ENCODE data around the gene IL25. TPM values are rescaled to one million over a fixed set of nuclear protein-coding genes. Genes with fewer than 3 reads are reported as not detected.

Gene IL25
- total and polyA plus RNA-seq, 2 experiments from 2014 or later = not detected

GRCh38 chr14:23362200-23362599 is 10.4 kb upstream of the IL25 start:
- peak overlapping the region; percentile 85 for H3K27ac ChIP-seq
- 15 to 26% methylated on average over 3 of the region's 3 CpGs for WGBS, 2 experiments (ENCODE audit: low coverage in 1 of 2, low lambda C conversion rate in 2 of 2, missing lambda C conversion rate in 2 of 2)

GRCh38 chr14:23364164-23365035 is 8.2 kb upstream of the IL25 start:
- peak; percentile 71 for DNase-seq
- peak overlapping the region; percentile 76 for H2AFZ ChIP-seq
- H3K9ac ChIP-seq = peak overlapping the region; percentile 95
- no peaks in the 10 kb centered on the region for H3K27me3 ChIP-seq (replicated peaks; ENCODE audit: insufficient read depth)
- H3K9me3 ChIP-seq (ENCODE audit: low read depth) = no peaks in the 10 kb centered on the region
- H3K4me3 ChIP-seq = peak overlapping the region; percentile 85
- peak overlapping the region; percentile 96 for H3K4me2 ChIP-seq (ENCODE audit: unreplicated experiment)
- in situ Hi-C loops (cut with MboI) = no loop called here
- TF ChIP-seq EZH2 (IDR thresholded peaks at IDR 0.05; ENCODE audit: insufficient read depth, poor library complexity, severe bottlenecking) (no peak), EZH2phosphoT487 (IDR thresholded peaks at IDR 0.05; ENCODE audit: insufficient read depth, low read depth) (no peak)
- H3K36me3 ChIP-seq (ENCODE audit: low read depth) = no peaks in the 10 kb centered on the region
- no peaks in the 10 kb centered on the region for H3K9me2 ChIP-seq (ENCODE audit: insufficient read depth)
- no peaks in the 10 kb centered on the region for H4K20me1 ChIP-seq (ENCODE audit: insufficient read depth)
- H3F3A ChIP-seq (ENCODE audit: insufficient read depth) = peaks cover 21% of the 10 kb centered on the region
- H3K79me2 ChIP-seq (ENCODE audit: insufficient read depth) = peaks cover 34% of the 10 kb centered on the region
- peaks cover 17% of the 10 kb centered on the region for H3K4me1 ChIP-seq (ENCODE audit: insufficient read depth)
- H3K27ac ChIP-seq = peak overlapping the region; percentile 79
- 3 to 4% methylated on average over 18 to 21 of the region's 21 CpGs for WGBS, 2 experiments (ENCODE audit: low coverage in 1 of 2, low lambda C conversion rate in 2 of 2, missing lambda C conversion rate in 2 of 2)

More at GRCh38 chr14:23362200-23362599, 10.4 kb upstream of the IL25 start:
- Histone ChIP-seq H3K9me2 (ENCODE audit: insufficient read depth) (no peaks in the 10 kb centered on the region), H3K9ac (peak overlapping the region; percentile 70), H3K27me3 (replicated peaks; ENCODE audit: insufficient read depth) (no peaks in the 10 kb centered on the region), H3K4me3 (no peak overlapping the region), H3K4me2 (ENCODE audit: unreplicated experiment) (no peak overlapping the region), H3K79me2 (ENCODE audit: insufficient read depth) (peaks cover 34% of the 10 kb centered on the region), H3F3A (ENCODE audit: insufficient read depth) (peaks cover 21% of the 10 kb centered on the region), H2AFZ (no peak overlapping the region), H4K20me1 (ENCODE audit: insufficient read depth) (no peaks in the 10 kb centered on the region), H3K36me3 (ENCODE audit: low read depth) (peaks cover 6% of the 10 kb centered on the region; the same call in 1 of the 2 replicates), H3K4me1 (ENCODE audit: insufficient read depth) (peaks cover 17% of the 10 kb centered on the region), H3K9me3 (ENCODE audit: low read depth) (no peaks in the 10 kb centered on the region)
- DNase-seq = peak; percentile 86
- in situ Hi-C loops (cut with MboI) = no loop called here
- TF ChIP-seq EZH2phosphoT487 (IDR thresholded peaks at IDR 0.05; ENCODE audit: insufficient read depth, low read depth) (no peak), EZH2 (IDR thresholded peaks at IDR 0.05; ENCODE audit: insufficient read depth, poor library complexity, severe bottlenecking) (no peak)

- H4K20me1 ChIP-seq (ENCODE audit: insufficient read depth) = no peaks in the 10 kb centered on the region
- H3K79me2 ChIP-seq (ENCODE audit: insufficient read depth) = peaks cover 34% of the 10 kb centered on the region
- H3K4me2 ChIP-seq (ENCODE audit: unreplicated experiment) = peak within 1 kb of the TSS; percentile 96
- peak; percentile 73 for DNase-seq
- no peaks in the 10 kb centered on the region for H3K9me2 ChIP-seq (ENCODE audit: insufficient read depth)
- no peak for TF ChIP-seq EZH2 (IDR thresholded peaks at IDR 0.05; ENCODE audit: insufficient read depth, poor library complexity, severe bottlenecking)
- no peak for TF ChIP-seq EZH2phosphoT487 (IDR thresholded peaks at IDR 0.05; ENCODE audit: insufficient read depth, low read depth)
- peak within 1 kb of the TSS; percentile 76 for H2AFZ ChIP-seq
- WGBS, 2 experiments (ENCODE audit: low coverage in 1 of 2, low lambda C conversion rate in 2 of 2, missing lambda C conversion rate in 2 of 2) = 1 to 2% methylated on average over 48 to 70 of the region's 74 CpGs
- H3K4me3 ChIP-seq = peak within 1 kb of the TSS; percentile 85
- H3K36me3 ChIP-seq (ENCODE audit: low read depth) = no peaks in the 10 kb centered on the region
- H3K27ac ChIP-seq = peak within 1 kb of the TSS; percentile 79
- no peaks in the 10 kb centered on the region for H3K27me3 ChIP-seq (replicated peaks; ENCODE audit: insufficient read depth)
- peaks cover 17% of the 10 kb centered on the region for H3K4me1 ChIP-seq (ENCODE audit: insufficient read depth)
- H3K9ac ChIP-seq = peak within 1 kb of the TSS; percentile 95
- in situ Hi-C loops (cut with MboI) = no loop called here
- peaks cover 21% of the 10 kb centered on the region for H3F3A ChIP-seq (ENCODE audit: insufficient read depth)
- no peaks in the 10 kb centered on the region for H3K9me3 ChIP-seq (ENCODE audit: low read depth)
Observed at GRCh38 chr14:23365036-23365731, 7.4 kb upstream of the IL25 start, which contains the start of gene EFS. EFS (minus strand) TSS chr14:23365172; CDS start chr14:23365025, 147 bp downstream.

- in situ Hi-C loops (cut with MboI) = no loop called here
- Histone ChIP-seq H3K27ac (peak overlapping the region; percentile 79), H3K79me2 (ENCODE audit: insufficient read depth) (peaks cover 28% of the 10 kb centered on the region), H3K4me1 (ENCODE audit: insufficient read depth) (peaks cover 17% of the 10 kb centered on the region), H3K9me3 (ENCODE audit: low read depth) (no peaks in the 10 kb centered on the region), H3K4me3 (peak overlapping the region; percentile 85), H3K4me2 (ENCODE audit: unreplicated experiment) (peak overlapping the region; percentile 96), H3K9me2 (ENCODE audit: insufficient read depth) (no peaks in the 10 kb centered on the region), H3K36me3 (ENCODE audit: low read depth) (no peaks in the 10 kb centered on the region), H3F3A (ENCODE audit: insufficient read depth) (peaks cover 21% of the 10 kb centered on the region), H2AFZ (peak overlapping the region; percentile 76), H3K9ac (peak overlapping the region; percentile 95), H4K20me1 (ENCODE audit: insufficient read depth) (no peaks in the 10 kb centered on the region), H3K27me3 (replicated peaks; ENCODE audit: insufficient read depth) (no peaks in the 10 kb centered on the region)
- WGBS, 2 experiments (ENCODE audit: low coverage in 1 of 2, low lambda C conversion rate in 2 of 2, missing lambda C conversion rate in 2 of 2) = 1 to 2% methylated on average over 27 to 48 of the region's 51 CpGs
- no peak for TF ChIP-seq EZH2 (IDR thresholded peaks at IDR 0.05; ENCODE audit: insufficient read depth, poor library complexity, severe bottlenecking)
- TF ChIP-seq EZH2phosphoT487 (IDR thresholded peaks at IDR 0.05; ENCODE audit: insufficient read depth, low read depth) = no peak
- peak; percentile 64 for DNase-seq
Observed at GRCh38 chr14:23365732-23366425, 6.7 kb upstream of the IL25 start.
